Measurements from ENCODE around the gene GTPBP4.

DNA sequence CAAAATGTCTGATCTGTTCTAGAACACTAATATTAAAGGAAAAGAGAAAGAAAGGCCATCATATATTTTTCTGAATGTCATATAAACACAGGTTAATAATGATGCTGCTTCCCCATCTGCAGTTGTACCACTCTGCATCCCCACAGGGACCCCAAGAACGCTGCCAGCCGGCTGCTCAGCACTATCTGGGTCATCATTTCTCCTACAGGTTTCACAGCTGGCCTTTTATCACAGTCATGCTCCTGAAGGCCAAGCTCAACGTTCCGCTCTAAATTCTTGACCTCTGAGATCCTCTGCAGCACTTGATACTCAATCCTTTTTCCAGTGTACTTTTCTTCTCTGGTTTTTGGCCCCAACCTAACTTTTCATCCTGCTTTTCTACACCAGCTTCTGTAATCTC is 55.9 kb downstream of the GTPBP4 start:
- TF ChIP-seq POLR2A (IDR thresholded peaks at IDR 0.05; ENCODE audit: low read depth, low read length): no peak
- no peak for TF ChIP-seq POLR2AphosphoS5 (IDR thresholded peaks at IDR 0.05; ENCODE audit: low read depth, low read length)
